Pancreas (tissue), 10 donors: Measurements from ENCODE around the gene CD99L2. TPM values are rescaled to one million over a fixed set of nuclear protein-coding genes. Genes with fewer than 3 reads are reported as not detected.

ENCODE experiments used
- ATAC-seq, 4 donors: fragments of 200-7000 bp; cut with Tn5 transposase; one replicate each; pipeline versions ENCODE4 v1.8.0 to v1.9.1; 2020; ENCODE audit warnings: mild to moderate bottlenecking in 4 of 4, moderate library complexity in 4 of 4
- DNase-seq, 6 donors: peaks; one replicate each; pipeline ENCODE4 v3.0.0-alpha.2; 2020
- FAIRE-seq: peaks from 2 replicates; lab custom pipeline; 2012; peaks lifted over from hg19 to GRCh38; lab: Jason Lieb, UNC
- H3K27ac ChIP-seq, 4 donors: fragments of 200-600 bp; sonication (generic); 1 replicate in 3 of 4; 2 replicates in 1 of 4; pipeline versions ENCODE4 v1.5.0 to v1.8.0; 2020
- H3K27me3 ChIP-seq, 4 donors: fragments of 200-600 bp; one replicate each; pipeline ENCODE4 v1.8.0; 2021
- H3K36me3 ChIP-seq, 3 donors: fragments of 200-600 bp; sonication (generic) in 1 of 3; one replicate each; pipeline versions ENCODE4 v1.5.0 to v1.8.0; 2020 to 2021
- H3K4me1 ChIP-seq, 3 donors: fragments of 200-600 bp; one replicate each; pipeline ENCODE4 v1.8.0; 2021
- H3K4me3 ChIP-seq, 4 donors: fragments of 200-600 bp; sonication (generic) in 2 of 4; one replicate each; pipeline versions ENCODE4 v1.5.0 to v1.8.0; 2020 to 2021
- H3K9me3 ChIP-seq, 4 donors: fragments of 200-600 bp; one replicate each; pipeline ENCODE4 v1.8.0; 2021
- WGBS, 2 donors: extraction: QIAGEN DNeasy Blood & Tissue Kit; methylation state at CpG; one replicate each; pipeline ENCODE4 v1.1.7; 2013; 5-methylcytosine and 5-hydroxymethylcytosine counted together
- intact Hi-C, 3 donors: fragments of 100-400 bp; cut with DNase I; formaldehyde crosslinking; loops; one replicate each; pipeline versions ENCODE4 v1.11.1 to v1.14.2; 2022
- polyA plus RNA-seq, 2 donors: library from polyadenylated mRNA; stranded (reverse); fragments of 200-250 nt; gene quantifications; one replicate each; pipeline ENCODE4 v1.2.3, GENCODE V29; 2013
- total RNA-seq, 6 donors: library from RNA; stranded (reverse); fragmentation: NEBNext Ultra II Directional in 4 of 6; extraction: Animal tissue kit (Norgen Biotek cat#: 25700) in 4 of 6; gene quantifications; one replicate each; pipeline versions ENCODE4 v1.2.1 to v1.2.4, GENCODE V29; 2021 to 2023
- TF ChIP-seq, protein P1 (sequence below), 4 donors: fragments of 200-600 bp; sonication (generic) in 3 of 4; IDR thresholded peaks; one replicate each; pipeline versions ENCODE4 v1.5.0 to v1.8.0; 2021; ENCODE audit warnings: antibody characterized with exemption in 4 of 4
- donor health status: healthy with polysubstance abuse.
- donor health status: DM: no; HTN: no; CAD: no; lungs with moderate emphysema.
- donor health status: DM: no; HTN: no; CAD: no.
- donor health status: control.
- donor health status: control.
- donor health status: Bipolar disorder and iron deficiency.
- donor health status: DM: yes; HTN: yes; CAD: no.
- donor health status: DM: no; HTN: no; CAD: no.
- donor health status: DM: no; HTN: no; CAD: no.
- donor health status: DM: yes; HTN: yes; CAD: no.

The CD99L2 gene, protein sequence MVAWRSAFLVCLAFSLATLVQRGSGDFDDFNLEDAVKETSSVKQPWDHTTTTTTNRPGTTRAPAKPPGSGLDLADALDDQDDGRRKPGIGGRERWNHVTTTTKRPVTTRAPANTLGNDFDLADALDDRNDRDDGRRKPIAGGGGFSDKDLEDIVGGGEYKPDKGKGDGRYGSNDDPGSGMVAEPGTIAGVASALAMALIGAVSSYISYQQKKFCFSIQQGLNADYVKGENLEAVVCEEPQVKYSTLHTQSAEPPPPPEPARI
- 10 to 100 TPM; 10.4 to 16.9 (median 15.7) TPM for total RNA-seq
- 10 to 100 TPM; 17.7 to 25.1 TPM for polyA plus RNA-seq

DNA sequence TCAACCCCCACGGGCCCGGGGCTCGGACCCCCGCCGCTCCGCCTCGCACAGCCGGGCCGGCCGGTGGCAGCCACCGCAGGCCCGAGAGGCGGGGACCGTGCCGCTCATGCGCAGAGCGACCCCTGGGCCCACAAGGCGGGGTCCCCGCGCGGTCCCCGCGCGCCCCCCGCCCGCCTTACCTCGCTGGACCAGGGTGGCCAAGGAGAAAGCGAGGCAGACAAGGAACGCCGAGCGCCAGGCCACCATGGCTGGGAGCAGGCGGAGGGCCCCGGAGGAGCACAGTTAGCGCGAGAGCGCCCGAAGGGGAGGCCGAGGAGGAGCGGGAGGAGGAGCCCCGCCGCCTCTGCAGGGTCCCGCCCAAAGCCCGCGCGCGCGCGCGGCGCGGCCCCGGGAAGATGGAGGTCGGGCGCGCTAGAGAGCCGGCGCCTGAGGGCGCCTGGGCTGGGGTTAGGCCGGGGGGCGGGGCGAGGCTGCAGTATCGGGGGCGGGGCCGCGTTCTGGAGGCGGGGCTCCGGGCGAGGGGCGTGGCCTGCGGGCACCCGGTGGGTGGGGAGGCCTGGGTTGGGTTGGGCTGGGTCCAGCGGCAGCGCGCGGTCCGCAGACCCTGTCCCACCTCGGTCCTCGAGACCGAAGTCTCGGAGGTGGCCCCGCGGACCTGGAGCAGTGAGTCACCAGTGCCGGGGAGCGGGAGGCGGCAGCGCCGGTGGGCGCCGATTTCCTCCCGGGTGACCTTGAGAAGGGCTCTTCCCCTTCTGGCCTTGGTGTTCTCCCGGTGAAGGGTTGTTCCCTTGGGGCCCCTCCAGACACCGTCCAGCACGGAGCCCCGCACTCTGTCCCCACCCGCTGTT, at the start of gene CD99L2:
TSS of gene CD99L2 (minus strand) at position 326 of the 848 bp plus-strand sequence. CDS start at position 246, 80 bp downstream.
- FAIRE-seq = no peak
- intact Hi-C loops = no loop called here
- Histone ChIP-seq H3K36me3 (no peaks in the 10 kb centered on the region), H3K27me3 (no peaks in the 10 kb centered on the region), H3K4me1 (no peaks in the 10 kb centered on the region), H3K4me3 (peak within 1 kb of the TSS; percentile 42 to 56 (median 51)), H3K27ac (peak within 1 kb of the TSS in 2 of 4 donors; percentile 31 to 62), H3K9me3 (no peaks in the 10 kb centered on the region)
- ATAC-seq = peak; percentile 95 to 98 (median 97)
- 1 to 19% methylated on average over 59 to 94 of the region's 95 CpGs for WGBS, 2 donors
- TF ChIP-seq, protein P1, sequence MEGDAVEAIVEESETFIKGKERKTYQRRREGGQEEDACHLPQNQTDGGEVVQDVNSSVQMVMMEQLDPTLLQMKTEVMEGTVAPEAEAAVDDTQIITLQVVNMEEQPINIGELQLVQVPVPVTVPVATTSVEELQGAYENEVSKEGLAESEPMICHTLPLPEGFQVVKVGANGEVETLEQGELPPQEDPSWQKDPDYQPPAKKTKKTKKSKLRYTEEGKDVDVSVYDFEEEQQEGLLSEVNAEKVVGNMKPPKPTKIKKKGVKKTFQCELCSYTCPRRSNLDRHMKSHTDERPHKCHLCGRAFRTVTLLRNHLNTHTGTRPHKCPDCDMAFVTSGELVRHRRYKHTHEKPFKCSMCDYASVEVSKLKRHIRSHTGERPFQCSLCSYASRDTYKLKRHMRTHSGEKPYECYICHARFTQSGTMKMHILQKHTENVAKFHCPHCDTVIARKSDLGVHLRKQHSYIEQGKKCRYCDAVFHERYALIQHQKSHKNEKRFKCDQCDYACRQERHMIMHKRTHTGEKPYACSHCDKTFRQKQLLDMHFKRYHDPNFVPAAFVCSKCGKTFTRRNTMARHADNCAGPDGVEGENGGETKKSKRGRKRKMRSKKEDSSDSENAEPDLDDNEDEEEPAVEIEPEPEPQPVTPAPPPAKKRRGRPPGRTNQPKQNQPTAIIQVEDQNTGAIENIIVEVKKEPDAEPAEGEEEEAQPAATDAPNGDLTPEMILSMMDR (IDR thresholded peaks at IDR 0.05) = no peak
- DNase-seq = peak; percentile 84 to 95 (median 90)

- H3K4me1 ChIP-seq = no peaks in the 10 kb centered on the region
- 79 to 91% methylated on average over 3 of the region's 3 CpGs for WGBS, 2 donors
- H3K9me3 ChIP-seq = no peaks in the 10 kb centered on the region
- no peaks in the 10 kb centered on the region for H3K36me3 ChIP-seq
- intact Hi-C loops = no loop called here
- TF ChIP-seq, protein P1 (IDR thresholded peaks at IDR 0.05) = no peak
- peaks cover 0 to 4% (median 0%) of the 10 kb centered on the region in 4 donors for H3K27me3 ChIP-seq
- no peak overlapping the region for H3K27ac ChIP-seq
- H3K4me3 ChIP-seq = no peak overlapping the region
- no peak for DNase-seq
- no peak for ATAC-seq
- FAIRE-seq = no peak
Measured at GRCh38 chrX:150944233-150944632, 45.8 kb upstream of the CD99L2 start.

DNA sequence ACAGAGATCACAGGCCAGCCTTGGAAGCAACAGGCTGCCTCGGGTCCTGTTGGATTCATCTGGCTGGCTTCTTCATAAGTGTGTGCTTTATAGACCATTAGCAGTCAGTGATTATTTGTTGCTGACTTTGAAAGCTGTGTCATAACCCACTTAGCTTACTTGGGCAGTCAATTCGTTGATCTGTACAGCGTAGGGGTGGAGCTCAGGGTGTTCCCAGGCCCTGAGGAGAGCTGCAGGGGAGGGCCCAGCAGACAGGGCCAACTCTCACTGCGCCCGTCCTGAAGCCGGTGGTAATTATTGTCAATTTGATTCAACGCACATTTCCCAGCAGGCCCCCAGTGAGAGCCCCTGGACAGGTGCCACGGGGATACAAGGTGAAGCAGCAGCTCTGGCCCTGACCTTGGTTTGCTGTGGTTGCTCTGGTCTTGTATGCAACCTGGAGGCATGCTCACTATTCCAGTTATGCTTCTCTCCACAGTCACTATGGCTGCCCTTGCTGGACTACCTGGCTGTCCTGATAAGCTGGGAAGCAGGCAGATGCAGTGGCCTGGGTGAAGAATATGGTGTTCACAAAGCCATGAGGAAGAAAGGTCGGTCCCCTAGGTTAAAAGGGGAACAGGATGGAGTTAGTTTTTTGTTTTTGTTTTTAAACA, 44.6 kb upstream of the CD99L2 start:
- H3K36me3 ChIP-seq = no peaks in the 10 kb centered on the region
- H3K27ac ChIP-seq = no peak overlapping the region
- H3K4me1 ChIP-seq = no peaks in the 10 kb centered on the region
- H3K4me3 ChIP-seq = no peak overlapping the region
- ATAC-seq = peak; percentile 53 to 79 (median 75)
- no peaks in the 10 kb centered on the region for H3K9me3 ChIP-seq
- 46 to 52% methylated on average over 9 of the region's 9 CpGs for WGBS, 2 donors
- no peak for FAIRE-seq
- intact Hi-C loops = no loop called here
- TF ChIP-seq, protein P1 (IDR thresholded peaks at IDR 0.05) = no peak
- H3K27me3 ChIP-seq = peaks cover 0 to 4% (median 0%) of the 10 kb centered on the region in 4 donors
- DNase-seq = peak in 4 of 6 donors; percentile 17 to 41 (median 34)

- no peaks in the 10 kb centered on the region for H3K36me3 ChIP-seq
- H3K4me1 ChIP-seq = no peaks in the 10 kb centered on the region
- WGBS, 2 donors = 29 to 66% methylated on average over 2 of the region's 2 CpGs
- intact Hi-C loops = no loop called here
- no peak overlapping the region for H3K27ac ChIP-seq
- TF ChIP-seq, protein P1 (IDR thresholded peaks at IDR 0.05) = no peak
- FAIRE-seq = no peak
- DNase-seq = no peak
- H3K9me3 ChIP-seq = no peaks in the 10 kb centered on the region
- ATAC-seq = no peak
- no peak overlapping the region for H3K4me3 ChIP-seq
- no peaks in the 10 kb centered on the region for H3K27me3 ChIP-seq
Measured at GRCh38 chrX:150941580-150941979, 43.1 kb upstream of the CD99L2 start.
